ENCODE data around the gene AHRR. TPM values are rescaled to one million over a fixed set of nuclear protein-coding genes. Genes with fewer than 3 reads are reported as not detected.
"Not testable (repeated sequence)": the region's sequence is repeated elsewhere in the genome, so short reads cannot be mapped to it uniquely, and the experiment has no call there.

The AHRR gene
- total RNA-seq, 2 donors from 2014 or later = 4.1 to 11.0 TPM

GRCh38 chr5:395156-395920 lies 73.8 kb downstream of the AHRR start:
- no peak overlapping the region for H3K27ac Mint-ChIP-seq

DNA sequence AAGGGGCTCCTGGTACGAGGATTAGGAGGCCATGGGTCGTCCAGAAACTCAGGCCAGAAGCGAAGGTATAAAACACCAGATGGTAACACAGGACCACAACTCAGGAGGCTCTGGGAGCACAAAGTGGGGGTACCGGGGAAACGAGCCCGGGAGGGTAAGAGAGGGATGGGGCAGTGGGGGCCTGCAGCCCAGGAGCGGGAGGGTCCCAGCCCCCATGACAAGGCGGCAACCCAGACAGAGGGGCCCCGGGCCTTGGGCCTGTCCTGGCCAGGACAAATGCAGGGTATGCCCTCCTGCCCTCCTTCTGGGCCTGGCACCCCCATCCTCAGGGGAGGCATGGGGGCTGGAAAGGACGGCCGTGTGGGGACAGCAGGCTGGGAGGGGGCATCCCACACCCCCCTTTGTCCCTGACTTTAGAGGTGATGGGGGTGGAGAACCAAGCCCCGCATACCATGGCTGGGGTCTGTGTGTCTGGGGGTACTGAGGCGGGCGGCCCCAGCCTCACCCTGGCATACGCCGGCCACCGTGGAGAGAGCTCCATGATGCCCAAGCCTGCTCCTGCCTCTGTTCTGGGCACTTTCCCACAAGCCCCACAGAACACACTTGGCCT lies 74.5 kb downstream of the AHRR start:
- Mint-ChIP-seq H3K27me3 (no peaks in the 10 kb centered on the region), H3K9me3 (no peaks in the 10 kb centered on the region), H3K4me3 (no peak overlapping the region), H3K27ac (no peak overlapping the region), H3K4me1 (ENCODE audit: low read depth in 2 of 2) (peaks cover 17 to 29% of the 10 kb centered on the region in 2 donors), H3K36me3 (no peaks in the 10 kb centered on the region)
- DNase-seq (ENCODE audit: low spot score) (no peak), ATAC-seq (no peak)

More at GRCh38 chr5:395156-395920, 73.8 kb downstream of the AHRR start:
- no peak overlapping the region for H3K4me3 Mint-ChIP-seq
- no peak for ATAC-seq
- no peaks in the 10 kb centered on the region for H3K9me3 Mint-ChIP-seq
- H3K27me3 Mint-ChIP-seq = no peaks in the 10 kb centered on the region
- DNase-seq (ENCODE audit: low spot score) = no peak
- H3K4me1 Mint-ChIP-seq (ENCODE audit: low read depth in 2 of 2) = peaks cover 20 to 29% of the 10 kb centered on the region in 2 donors
- H3K36me3 Mint-ChIP-seq = no peaks in the 10 kb centered on the region

DNA sequence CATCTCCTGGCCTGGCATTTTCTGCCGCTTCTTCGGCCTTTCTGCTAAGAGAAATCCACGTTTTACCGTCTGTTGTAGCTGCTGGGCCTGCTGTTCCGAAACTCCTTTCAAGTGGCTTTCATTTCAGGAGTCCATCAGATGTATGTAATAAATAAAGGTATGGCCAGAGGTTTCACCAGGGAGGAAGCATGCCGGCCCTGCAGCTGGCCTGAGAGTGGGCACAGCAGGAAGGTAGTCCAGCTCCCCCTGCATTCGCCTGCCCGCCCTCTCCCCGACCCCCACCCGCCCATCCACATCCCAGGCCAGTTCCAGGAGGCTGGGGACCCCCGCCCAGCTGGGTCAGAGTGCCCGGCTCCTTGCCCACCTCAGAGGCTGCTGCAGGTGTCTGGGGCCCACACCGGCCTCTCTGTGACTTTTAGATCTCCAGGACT lies 75.0 kb downstream of the AHRR start:
- Mint-ChIP-seq H3K4me1 (ENCODE audit: low read depth in 2 of 2) (peaks cover 16 to 28% of the 10 kb centered on the region in 2 donors), H3K27ac (no peak overlapping the region), H3K27me3 (peaks cover 1 to 3% of the 10 kb centered on the region in 2 donors)

DNA sequence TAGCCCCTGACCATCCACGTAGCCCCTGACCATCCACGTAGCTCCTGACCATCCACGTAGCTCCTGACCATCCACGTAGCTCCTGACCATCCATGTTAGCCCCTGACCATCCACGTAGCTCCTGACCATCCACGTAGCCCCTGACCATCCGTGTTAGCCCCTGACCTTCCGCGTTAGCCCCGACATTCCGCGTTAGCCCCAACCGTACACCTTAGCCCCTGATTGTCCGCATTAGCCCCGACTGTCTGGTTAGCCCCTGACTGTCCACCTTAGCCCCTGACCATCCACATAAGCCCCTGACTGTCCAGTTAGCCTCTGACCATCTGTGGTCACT lies 76.6 kb downstream of the AHRR start:
- not testable (repeated sequence) for H3K4me3 Mint-ChIP-seq; DNase-seq (ENCODE audit: low spot score); H3K9me3 Mint-ChIP-seq; ATAC-seq; H3K27ac Mint-ChIP-seq; H3K36me3 Mint-ChIP-seq
- Mint-ChIP-seq H3K4me1 (ENCODE audit: low read depth in 2 of 2) (peaks cover 7 to 21% of the 10 kb centered on the region in 2 donors), H3K27me3 (peaks cover 8 to 13% of the 10 kb centered on the region in 2 donors)

More for the DNA sequence above, 75.0 kb downstream of the AHRR start:
- no peaks in the 10 kb centered on the region for H3K9me3 Mint-ChIP-seq
- no peak overlapping the region for H3K4me3 Mint-ChIP-seq
- no peaks in the 10 kb centered on the region for H3K36me3 Mint-ChIP-seq
- ATAC-seq = no peak
- no peak for DNase-seq (ENCODE audit: low spot score)

- H3K4me3 Mint-ChIP-seq = no peak overlapping the region
- no peak for ATAC-seq
- peaks cover 9 to 14% of the 10 kb centered on the region in 2 donors for H3K27me3 Mint-ChIP-seq
- peak overlapping the region in 1 of 2 donors; percentile 77 for H3K27ac Mint-ChIP-seq
- no peak for DNase-seq (ENCODE audit: low spot score)
- peaks cover 3 to 16% of the 10 kb centered on the region in 2 donors for H3K4me1 Mint-ChIP-seq (ENCODE audit: low read depth in 2 of 2)
- H3K9me3 Mint-ChIP-seq = no peaks in the 10 kb centered on the region
- no peaks in the 10 kb centered on the region for H3K36me3 Mint-ChIP-seq
Observed at GRCh38 chr5:398475-399295, 77.2 kb downstream of the AHRR start.

DNA sequence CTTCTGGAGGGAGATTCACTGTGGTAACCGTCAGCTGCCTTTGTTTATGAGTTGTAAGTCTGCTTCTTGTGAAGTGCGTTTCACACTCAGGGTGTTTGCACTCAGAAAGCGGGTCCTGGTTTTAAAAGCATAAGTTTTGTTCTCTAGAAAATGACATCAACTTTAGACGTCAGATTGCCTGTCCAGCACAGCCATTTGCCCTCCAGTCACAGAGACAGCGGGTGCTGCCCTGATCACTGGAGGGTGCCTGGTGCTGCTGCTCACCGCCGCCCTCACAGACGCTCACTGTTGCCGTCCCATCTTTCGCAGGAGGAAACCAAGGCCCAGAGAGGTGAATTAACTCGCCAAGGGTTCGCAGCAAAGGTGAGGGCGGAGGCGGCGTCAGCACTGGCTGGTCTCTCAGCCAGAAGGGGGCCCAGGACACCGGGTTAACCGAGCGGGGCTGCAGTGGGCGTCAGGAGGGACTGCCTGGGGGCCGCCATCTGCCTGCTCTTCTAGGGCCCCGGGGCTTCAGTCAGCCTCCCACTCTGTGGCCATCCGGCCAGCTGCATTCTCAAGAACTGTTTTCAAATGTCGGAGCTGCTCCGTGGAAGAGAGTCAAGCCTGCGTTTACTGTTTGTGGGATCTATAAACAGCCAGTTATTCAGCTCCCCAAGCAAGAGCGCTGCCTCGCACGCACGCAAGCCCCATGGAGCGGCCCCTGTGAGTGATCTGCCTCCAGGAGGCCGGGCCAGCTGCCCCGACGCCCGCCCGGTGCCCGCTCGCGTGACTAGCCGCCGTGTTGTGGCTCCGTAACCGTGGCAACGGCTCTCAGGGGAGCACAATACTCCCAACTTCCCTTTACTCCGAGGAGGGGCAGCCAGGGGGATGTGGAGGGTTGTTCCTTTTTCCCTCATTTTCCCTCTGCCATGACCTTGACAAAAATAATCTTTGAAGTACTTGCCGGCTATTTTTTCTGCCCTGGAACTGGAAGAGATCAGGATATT lies 78.1 kb downstream of the AHRR start:
- Mint-ChIP-seq H3K4me3 (peak overlapping the region; percentile 45), H3K27ac (peak overlapping the region in 1 of 2 donors; percentile 77), H3K36me3 (no peaks in the 10 kb centered on the region), H3K27me3 (peaks cover 18% of the 10 kb centered on the region in 2 donors), H3K4me1 (ENCODE audit: low read depth in 2 of 2) (peaks cover 3 to 12% of the 10 kb centered on the region in 2 donors), H3K9me3 (no peaks in the 10 kb centered on the region)
- DNase-seq (ENCODE audit: low spot score) (peak; percentile 75), ATAC-seq (peak; percentile 82 to 83)

DNA sequence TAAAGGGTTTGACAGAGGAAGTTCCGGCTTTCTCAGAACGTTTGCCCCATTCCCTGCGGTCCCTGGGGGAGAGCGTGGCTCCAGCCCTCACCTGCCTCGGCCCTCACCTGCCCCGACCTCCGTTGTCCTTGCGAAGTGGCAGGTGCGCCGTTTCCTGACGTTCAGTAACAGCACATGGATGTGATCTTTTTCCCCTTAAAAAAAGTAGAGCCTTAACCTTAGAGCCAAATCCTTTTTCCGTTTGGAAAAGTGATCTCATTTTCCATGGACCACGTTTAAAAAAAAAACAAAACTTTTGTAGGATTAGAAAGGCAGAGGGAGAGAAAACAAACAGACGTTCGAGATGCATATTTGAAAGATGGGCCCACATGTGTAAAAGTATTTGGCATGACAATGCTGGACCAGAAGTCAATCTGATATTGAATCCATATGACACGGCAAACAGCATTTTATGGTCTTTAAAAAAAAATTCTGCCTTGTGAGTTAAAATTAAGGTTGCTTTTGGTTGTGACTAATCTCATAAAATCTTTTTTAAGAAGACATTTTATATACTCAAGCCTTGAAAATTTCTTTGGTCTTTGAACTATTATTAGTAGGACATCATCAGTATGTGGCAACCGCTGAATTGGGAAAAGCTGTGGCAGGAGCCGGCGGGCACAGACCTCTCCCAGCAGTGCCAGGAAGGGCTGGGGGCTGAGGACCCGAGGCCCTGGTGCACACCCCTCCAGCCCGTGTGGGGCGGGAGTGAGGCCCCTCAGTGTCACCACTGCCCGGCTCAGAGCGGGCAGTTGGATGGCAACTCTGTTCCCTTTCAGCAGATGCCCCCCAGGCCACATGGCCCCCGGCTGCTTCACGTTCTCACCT lies 79.0 kb downstream of the AHRR start:
- H3K4me1 Mint-ChIP-seq (ENCODE audit: low read depth in 2 of 2) = peaks cover 3 to 12% of the 10 kb centered on the region in 2 donors
- DNase-seq (ENCODE audit: low spot score) (no peak), ATAC-seq (peak in 1 of 2 donors; percentile 48)
- peak overlapping the region in 1 of 2 donors; percentile 77 for H3K27ac Mint-ChIP-seq
- peak overlapping the region; percentile 45 for H3K4me3 Mint-ChIP-seq
- H3K9me3 Mint-ChIP-seq = no peaks in the 10 kb centered on the region
- peaks cover 18 to 20% of the 10 kb centered on the region in 2 donors for H3K27me3 Mint-ChIP-seq
- H3K36me3 Mint-ChIP-seq = no peaks in the 10 kb centered on the region

DNA sequence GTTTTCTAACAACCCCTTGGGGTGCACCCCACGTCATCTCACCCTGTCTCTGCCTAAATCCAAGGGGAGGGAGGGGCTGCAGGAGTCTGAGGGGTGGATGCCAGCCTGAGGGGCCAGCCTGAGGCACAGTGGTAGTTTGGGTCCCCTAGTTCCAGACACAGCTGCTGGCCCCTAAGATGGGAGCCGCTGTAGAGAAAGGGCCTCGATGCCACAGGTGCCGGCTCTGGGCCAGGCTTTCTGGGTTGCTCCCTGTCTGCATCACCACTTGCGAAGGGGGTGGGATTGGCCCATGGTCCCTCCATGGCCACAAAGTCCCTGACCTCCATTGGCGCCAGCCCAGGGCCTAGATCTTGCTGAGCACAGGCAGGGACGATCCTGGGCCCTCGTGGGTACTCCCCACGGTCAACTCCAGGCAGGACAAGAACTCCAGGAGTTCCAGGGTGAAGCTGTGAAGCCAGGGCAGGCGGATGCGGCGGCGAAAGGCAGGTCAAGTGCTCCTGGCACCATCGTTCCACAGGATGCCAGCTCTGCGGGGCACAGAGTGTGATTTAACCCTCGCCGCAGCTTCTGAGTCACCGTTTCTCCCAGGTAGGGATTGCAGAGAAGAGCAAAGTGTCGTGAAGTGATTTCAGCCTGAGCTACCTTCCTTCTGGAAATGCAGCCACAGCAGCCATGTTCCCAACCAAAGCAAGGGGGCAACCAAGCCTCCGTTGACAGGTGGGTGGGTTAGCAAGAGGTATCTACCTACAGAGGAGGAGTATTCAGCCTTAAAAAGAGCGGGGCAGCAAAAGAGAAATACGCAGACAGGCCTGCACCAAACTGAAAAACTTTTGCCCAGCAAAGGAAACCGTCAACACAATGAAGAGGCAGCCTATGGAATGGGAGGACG lies 79.9 kb downstream of the AHRR start:
- Mint-ChIP-seq H3K4me1 (ENCODE audit: low read depth in 2 of 2) (peaks cover 3 to 12% of the 10 kb centered on the region in 2 donors), H3K27ac (peak overlapping the region in 1 of 2 donors; percentile 77), H3K4me3 (no peak overlapping the region), H3K36me3 (no peaks in the 10 kb centered on the region), H3K9me3 (no peaks in the 10 kb centered on the region), H3K27me3 (peaks cover 18 to 24% of the 10 kb centered on the region in 2 donors)
- ATAC-seq (peak in 1 of 2 donors; percentile 18), DNase-seq (ENCODE audit: low spot score) (no peak)

DNA sequence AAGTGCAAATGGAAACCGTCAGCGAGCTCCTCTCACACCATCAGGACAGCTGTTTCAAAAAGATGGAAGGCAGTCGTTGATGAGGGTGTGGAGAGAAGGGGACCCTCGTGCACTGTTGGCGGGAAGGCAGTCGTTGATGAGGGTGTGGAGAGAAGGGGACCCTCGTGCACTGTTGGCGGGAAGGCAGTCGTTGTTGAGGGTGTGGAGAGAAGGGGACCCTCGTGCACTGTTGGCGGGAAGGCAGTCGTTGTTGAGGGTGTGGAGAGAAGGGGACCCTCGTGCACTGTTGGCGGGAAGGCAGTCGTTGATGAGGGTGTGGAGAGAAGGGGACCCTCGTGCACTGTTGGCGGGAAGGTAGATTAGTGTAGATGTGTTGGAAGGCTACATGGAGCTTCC lies 80.7 kb downstream of the AHRR start:
- DNase-seq (ENCODE audit: low spot score); H3K27ac Mint-ChIP-seq; ATAC-seq; H3K4me3 Mint-ChIP-seq; H3K9me3 Mint-ChIP-seq; H3K36me3 Mint-ChIP-seq: not testable (repeated sequence)
- Mint-ChIP-seq H3K4me1 (ENCODE audit: low read depth in 2 of 2) (peaks cover 3 to 12% of the 10 kb centered on the region in 2 donors), H3K27me3 (peaks cover 18 to 24% of the 10 kb centered on the region in 2 donors)

DNA sequence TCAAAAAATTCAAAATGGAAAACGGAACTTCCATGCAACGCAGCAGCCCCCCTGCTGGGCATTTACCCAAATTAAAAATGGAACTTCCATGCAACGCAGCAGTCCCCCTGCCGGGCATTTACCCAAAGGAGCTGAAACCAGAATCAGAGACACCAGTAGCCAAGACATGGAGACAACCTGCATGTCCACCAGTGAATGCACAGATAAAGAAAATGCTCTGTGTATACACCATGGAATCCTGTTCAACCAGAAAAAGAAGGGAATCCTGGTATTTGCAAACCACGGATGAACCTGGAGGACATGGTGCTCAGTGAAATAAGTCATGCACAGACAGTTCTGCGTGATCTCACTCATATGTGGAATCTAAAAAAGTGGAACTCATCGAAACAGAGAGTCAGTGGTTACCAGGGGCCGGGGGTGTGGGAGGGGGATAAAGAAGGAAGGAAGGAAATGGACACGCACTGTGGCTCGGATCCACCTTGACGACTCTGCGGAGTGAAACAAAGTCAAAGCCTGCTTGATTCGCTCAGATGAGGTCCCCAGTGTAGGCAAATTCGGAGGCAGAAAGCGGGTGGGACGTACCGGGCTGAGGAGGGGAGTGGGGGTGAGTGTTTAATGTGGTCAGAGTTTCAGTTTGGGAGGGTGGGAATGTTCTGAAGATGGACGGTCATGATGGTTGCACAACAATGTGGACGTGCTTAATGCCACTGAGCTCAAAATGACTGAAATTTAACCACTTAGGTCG lies 81.3 kb downstream of the AHRR start:
- H3K4me1 Mint-ChIP-seq (ENCODE audit: low read depth in 2 of 2) = peaks cover 3 to 12% of the 10 kb centered on the region in 2 donors
- peaks cover 18 to 24% of the 10 kb centered on the region in 2 donors for H3K27me3 Mint-ChIP-seq
- H3K36me3 Mint-ChIP-seq = no peaks in the 10 kb centered on the region
- no peak overlapping the region for H3K27ac Mint-ChIP-seq
- H3K9me3 Mint-ChIP-seq = no peaks in the 10 kb centered on the region
- H3K4me3 Mint-ChIP-seq = no peak overlapping the region
- no peak for ATAC-seq
- no peak for DNase-seq (ENCODE audit: low spot score)

GRCh38 chr5:403995-404394 lies 82.5 kb downstream of the AHRR start:
- no peak for DNase-seq (ENCODE audit: low spot score)
- ATAC-seq = no peak
- Mint-ChIP-seq H3K36me3 (no peaks in the 10 kb centered on the region), H3K4me3 (no peak overlapping the region), H3K27ac (no peak overlapping the region), H3K27me3 (peaks cover 18 to 24% of the 10 kb centered on the region in 2 donors), H3K4me1 (ENCODE audit: low read depth in 2 of 2) (peaks cover 3 to 12% of the 10 kb centered on the region in 2 donors), H3K9me3 (no peaks in the 10 kb centered on the region)

All from natural killer cell treated with Interleukin-12 subunit alpha and Interleukin-12 subunit beta and Interleukin-15 and Interleukin-18, amount 100 ng/mL, for 72 hours (primary cell).